Tongue (tissue), 2 donors: ENCODE data around the gene DICER1. TPM values are rescaled to one million over a fixed set of nuclear protein-coding genes. Genes with fewer than 3 reads are reported as not detected.

ENCODE experiments used
- DNase-seq: peaks from one replicate; pipeline ENCODE4 v3.0.0-alpha.2; 2015
- total RNA-seq: library from RNA; depleted of rRNA; stranded (reverse); fragments of >200 nt; gene quantifications from one replicate; pipeline ENCODE4 v1.2.3, GENCODE V29; 2014

The DICER1 gene
- total RNA-seq, 1 donor from 2014 or later = 99.0 TPM

- no peak for DNase-seq
Observed at GRCh38 chr14:95122621-95122945, 34.7 kb downstream of the DICER1 start.

- DNase-seq = no peak
Observed at GRCh38 chr14:95121911-95122620, 35.3 kb downstream of the DICER1 start.

- DNase-seq = no peak
Observed at GRCh38 chr14:95119336-95119735, 38.0 kb downstream of the DICER1 start.

GRCh38 chr14:95117937-95118721 is 39.2 kb downstream of the DICER1 start:
- no peak for DNase-seq

- DNase-seq = no peak
Observed at GRCh38 chr14:95113476-95113875, 43.9 kb downstream of the DICER1 start.

GRCh38 chr14:95111507-95112164 is 45.7 kb downstream of the DICER1 start:
- no peak for DNase-seq

- no peak for DNase-seq
Observed at GRCh38 chr14:95110178-95110577, 47.2 kb downstream of the DICER1 start.

GRCh38 chr14:95107711-95108110 is 49.6 kb downstream of the DICER1 start:
- DNase-seq = no peak

GRCh38 chr14:95106971-95107370 is 50.4 kb downstream of the DICER1 start:
- no peak for DNase-seq

- DNase-seq = no peak
Observed at GRCh38 chr14:95104911-95105310, 52.4 kb downstream of the DICER1 start.

- DNase-seq = no peak
Observed at GRCh38 chr14:95102680-95103044, 54.7 kb downstream of the DICER1 start.

GRCh38 chr14:95101736-95102679 is 55.3 kb downstream of the DICER1 start:
- no peak for DNase-seq

- peak; percentile 88 for DNase-seq
Observed at GRCh38 chr14:95098984-95099599, 58.2 kb downstream of the DICER1 start.

GRCh38 chr14:95097385-95097784 is 59.9 kb downstream of the DICER1 start:
- DNase-seq = peak; percentile 15

GRCh38 chr14:95096476-95096875 is 60.9 kb downstream of the DICER1 start:
- no peak for DNase-seq

- peak; percentile 23 for DNase-seq
Observed at GRCh38 chr14:95095996-95096395, 61.3 kb downstream of the DICER1 start.

GRCh38 chr14:95092723-95093122 is 64.6 kb downstream of the DICER1 start:
- DNase-seq = peak; percentile 26

- no peak for DNase-seq
Observed at GRCh38 chr14:95091581-95091980, 65.7 kb downstream of the DICER1 start.

GRCh38 chr14:95088665-95089064 is 68.7 kb downstream of the DICER1 start:
- DNase-seq = no peak

GRCh38 chr14:95087619-95088018 is 69.7 kb downstream of the DICER1 start:
- DNase-seq = no peak

GRCh38 chr14:95085321-95085720 is 72.0 kb downstream of the DICER1 start:
- DNase-seq = peak; percentile 40

- DNase-seq = no peak
Observed at GRCh38 chr14:95078867-95079266, 78.5 kb downstream of the DICER1 start.
